Mesendoderm (in vitro differentiated cells): Measurements from ENCODE around the gene MAN1A1.

Experiments used
- DNase-seq: peaks from one replicate; pipeline ENCODE4 v3.0.0; 2013
- H2AK5ac ChIP-seq: 2 replicates; pipeline ENCODE4 v1.6.1; 2013; ENCODE audit warnings: low read length, inconsistent platforms
- H2BK120ac ChIP-seq: 2 replicates; pipeline ENCODE4 v1.6.1; 2013; ENCODE audit warnings: low read depth, mild to moderate bottlenecking, low read length, moderate library complexity, mixed read lengths
- H2BK15ac ChIP-seq: replicated peaks from 2 replicates; pipeline ENCODE4 v1.6.1; 2013; ENCODE audit warnings: low read depth, mild to moderate bottlenecking, moderate library complexity
- H2BK5ac ChIP-seq: 2 replicates; pipeline ENCODE4 v1.6.1; 2013; ENCODE audit warnings: low read length, inconsistent platforms
- H3K18ac ChIP-seq: 2 replicates; pipeline ENCODE4 v1.6.1; 2013; ENCODE audit warnings: mild to moderate bottlenecking, low read length, mixed read lengths
- H3K23ac ChIP-seq: one replicate; pipeline ENCODE4 v1.6.1; 2013; ENCODE audit warnings: low read length
- H3K27ac ChIP-seq: 2 replicates; pipeline ENCODE4 v1.5.1; 2013; ENCODE audit warnings: low read depth, mild to moderate bottlenecking, inconsistent platforms, low read length, moderate library complexity
- H3K27me3 ChIP-seq: 2 replicates; pipeline ENCODE4 v1.6.1; 2013; ENCODE audit warnings: low read length, control low read depth, mild to moderate bottlenecking, inconsistent platforms; ENCODE audit not compliant: insufficient read depth, poor library complexity
- H3K36me3 ChIP-seq: 2 replicates; pipeline ENCODE4 v1.6.1; 2013; ENCODE audit warnings: low read length, inconsistent platforms; ENCODE audit not compliant: control insufficient read depth, insufficient read depth
- H3K4ac ChIP-seq: one replicate; pipeline ENCODE4 v1.6.1; 2013; ENCODE audit warnings: low read depth, mild to moderate bottlenecking, low read length, moderate library complexity
- H3K4me1 ChIP-seq: 2 replicates; pipeline ENCODE4 v1.6.1; 2013; ENCODE audit warnings: low read depth, low read length, inconsistent platforms; ENCODE audit not compliant: control insufficient read depth
- H3K4me2 ChIP-seq: 2 replicates; pipeline ENCODE4 v1.6.1; 2013; ENCODE audit warnings: low read length
- H3K4me3 ChIP-seq: 2 replicates; pipeline ENCODE4 v1.5.1; 2013; ENCODE audit warnings: mild to moderate bottlenecking, low read length
- H3K56ac ChIP-seq: one replicate; pipeline ENCODE4 v1.6.1; 2013; ENCODE audit warnings: low read length
- H3K79me1 ChIP-seq: 2 replicates; pipeline ENCODE4 v1.6.1; 2013; ENCODE audit warnings: low read length, inconsistent platforms
- H3K79me2 ChIP-seq: 2 replicates; pipeline ENCODE4 v1.6.1; 2013; ENCODE audit warnings: mild to moderate bottlenecking, low read length; ENCODE audit not compliant: control insufficient read depth, insufficient read depth
- H3K9ac ChIP-seq: 2 replicates; pipeline ENCODE4 v1.6.1; 2013; ENCODE audit warnings: low read length, inconsistent platforms
- H4K5ac ChIP-seq: one replicate; pipeline ENCODE4 v1.6.1; 2013; ENCODE audit warnings: low read length
- H4K8ac ChIP-seq: one replicate; pipeline ENCODE4 v1.6.1; 2013; ENCODE audit warnings: low read depth, mild to moderate bottlenecking, control low read depth, low read length, moderate library complexity
- WGBS: extraction: QIAGEN DNeasy Blood & Tissue Kit; methylation state at CpG from one replicate; pipeline ENCODE4 v1.1.7; 2013; ENCODE audit warnings: low lambda C conversion rate, missing lambda C conversion rate; ENCODE audit not compliant: insufficient coverage; ENCODE audit errors: extremely low coverage; 5-methylcytosine and 5-hydroxymethylcytosine counted together

MAN1A1 gene

DNA sequence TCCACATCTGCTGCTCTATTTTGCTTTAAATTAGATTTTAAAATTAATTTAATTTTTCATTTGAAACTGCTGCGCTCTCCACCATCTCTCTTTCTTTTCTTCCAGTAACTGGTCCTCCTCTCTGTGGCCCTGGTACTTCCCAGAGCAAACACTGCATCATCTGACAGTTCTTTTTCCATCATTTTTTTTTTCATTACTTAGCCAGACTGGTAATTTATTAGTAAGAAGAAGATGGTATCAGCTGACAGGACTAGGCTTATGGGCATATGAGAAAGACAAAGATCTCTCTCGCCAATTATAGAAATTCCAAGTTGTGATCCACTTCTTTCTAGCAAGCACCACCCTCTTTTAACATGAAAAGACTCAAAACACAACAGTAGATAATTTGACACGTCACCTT is 197.4 kb downstream of the MAN1A1 start:
- DNase-seq, result no peak
- no peak overlapping the region for H3K18ac ChIP-seq
- no peak overlapping the region for H3K23ac ChIP-seq

DNA sequence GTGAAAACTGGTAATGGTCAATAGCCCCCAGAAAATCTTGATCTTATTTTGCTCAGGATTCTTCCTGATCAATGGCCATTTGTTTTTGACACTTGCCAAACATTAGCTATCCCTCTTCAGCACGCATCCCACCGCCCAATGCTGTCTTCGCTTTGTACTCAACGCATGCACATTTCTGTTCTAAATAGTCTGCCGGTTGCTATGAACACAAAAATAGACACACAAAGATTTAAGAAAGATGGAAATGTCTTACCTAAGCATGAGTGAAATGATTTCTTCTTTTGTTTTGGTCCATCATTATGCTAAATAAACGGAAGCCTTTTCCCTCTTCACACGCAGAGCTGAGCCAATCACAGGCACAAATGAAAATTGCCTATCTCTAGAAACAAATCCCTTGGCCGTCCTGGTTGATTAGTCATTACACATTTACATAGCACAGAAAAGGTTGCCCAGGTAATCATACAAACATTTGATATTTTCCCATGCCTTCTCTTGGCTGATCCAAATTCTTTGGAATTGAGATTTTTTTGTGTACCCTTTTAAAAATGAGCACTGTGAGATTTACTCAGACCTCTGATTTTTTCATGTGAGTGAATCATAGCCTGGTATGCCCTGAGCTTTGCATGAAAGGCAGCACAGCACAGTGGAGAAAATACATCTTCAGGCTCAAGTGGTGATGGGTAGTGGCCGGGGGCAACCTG is 200.6 kb downstream of the MAN1A1 start:
- H3K4me2 ChIP-seq, result no peak overlapping the region
- no peak overlapping the region for H3K27ac ChIP-seq
- no peak overlapping the region for H3K4ac ChIP-seq
- no peak overlapping the region for H3K56ac ChIP-seq
- H2BK5ac ChIP-seq, result no peak overlapping the region
- WGBS, result no CpG with 5 or more reads among the region's 9 CpGs
- peak; percentile 48 for DNase-seq
- no peak overlapping the region for H4K5ac ChIP-seq
- H3K4me1 ChIP-seq, result peaks cover 3% of the 10 kb centered on the region
- H3K79me1 ChIP-seq, result no peaks in the 10 kb centered on the region
- H2BK120ac ChIP-seq, result no peak overlapping the region
- no peaks in the 10 kb centered on the region for H3K27me3 ChIP-seq
- H4K8ac ChIP-seq, result no peak overlapping the region
- H2BK15ac ChIP-seq, result no peak overlapping the region
- no peak overlapping the region for H3K9ac ChIP-seq
- H2AK5ac ChIP-seq, result no peak overlapping the region
- H3K23ac ChIP-seq, result no peak overlapping the region
- H3K79me2 ChIP-seq, result no peaks in the 10 kb centered on the region
- no peak overlapping the region for H3K4me3 ChIP-seq
- H3K18ac ChIP-seq, result no peak overlapping the region
- H3K36me3 ChIP-seq, result no peaks in the 10 kb centered on the region

More for the DNA sequence above, 197.4 kb downstream of the MAN1A1 start:
- Histone ChIP-seq H2BK5ac (no peak overlapping the region), H2AK5ac (no peak overlapping the region), H4K8ac (no peak overlapping the region), H3K56ac (no peak overlapping the region), H3K79me1 (no peaks in the 10 kb centered on the region), H3K9ac (no peak overlapping the region), H3K36me3 (no peaks in the 10 kb centered on the region), H3K4me3 (no peak overlapping the region), H3K4ac (no peak overlapping the region), H3K4me1 (peaks cover 4% of the 10 kb centered on the region), H3K27ac (no peak overlapping the region), H2BK120ac (no peak overlapping the region), H4K5ac (no peak overlapping the region), H3K79me2 (no peaks in the 10 kb centered on the region), H3K4me2 (no peak overlapping the region), H2BK15ac (no peak overlapping the region), H3K27me3 (no peaks in the 10 kb centered on the region)
- no CpG with 5 or more reads among the region's 3 CpGs for WGBS

DNA sequence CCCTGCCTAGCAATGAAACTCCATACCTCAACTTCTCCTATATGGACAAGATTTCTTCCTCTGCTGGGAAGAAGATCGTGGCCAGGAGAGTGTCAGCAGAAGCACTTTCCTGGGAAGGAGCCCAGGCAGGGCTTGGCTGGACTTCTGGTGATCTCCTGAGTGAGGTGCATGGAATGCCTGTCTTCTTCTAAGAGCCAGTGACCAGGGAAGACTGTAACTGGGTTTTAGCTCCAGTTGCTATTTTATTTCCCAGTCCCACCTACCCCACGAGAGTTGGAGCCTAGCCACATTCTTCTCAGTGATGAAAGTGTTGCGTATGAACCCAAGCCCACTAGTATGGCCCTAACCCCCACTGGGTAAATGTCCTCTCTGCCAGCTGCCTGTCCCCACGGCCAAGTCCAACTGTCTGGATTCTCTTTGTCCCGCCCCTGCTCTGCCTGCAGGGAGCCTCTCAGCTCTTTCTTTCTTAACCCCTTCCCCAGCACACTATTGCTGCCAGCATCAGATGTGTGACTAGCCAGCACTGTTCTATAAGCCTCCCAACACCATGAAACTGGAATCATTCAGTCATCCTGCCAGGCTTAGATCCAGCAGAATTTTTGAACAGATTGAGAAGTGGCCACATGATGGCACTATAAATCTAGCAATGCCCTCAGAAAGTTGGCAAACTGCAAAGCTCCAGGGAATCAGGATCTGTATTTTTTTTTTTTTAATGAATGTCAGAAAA is 201.3 kb downstream of the MAN1A1 start:
- H3K79me2 ChIP-seq, result no peaks in the 10 kb centered on the region
- WGBS, result no CpG with 5 or more reads among the region's 5 CpGs
- no peak overlapping the region for H2AK5ac ChIP-seq
- H4K8ac ChIP-seq, result no peak overlapping the region
- no peak overlapping the region for H2BK5ac ChIP-seq
- H3K56ac ChIP-seq, result no peak overlapping the region
- no peak overlapping the region for H3K23ac ChIP-seq
- H3K27ac ChIP-seq, result no peak overlapping the region
- no peak overlapping the region for H4K5ac ChIP-seq
- H3K4ac ChIP-seq, result no peak overlapping the region
- H3K4me2 ChIP-seq, result no peak overlapping the region
- H3K79me1 ChIP-seq, result no peaks in the 10 kb centered on the region
- no peak overlapping the region for H3K18ac ChIP-seq
- peaks cover 3% of the 10 kb centered on the region for H3K4me1 ChIP-seq
- no peaks in the 10 kb centered on the region for H3K36me3 ChIP-seq
- no peak overlapping the region for H2BK15ac ChIP-seq
- H3K4me3 ChIP-seq, result no peak overlapping the region
- H3K27me3 ChIP-seq, result no peaks in the 10 kb centered on the region
- DNase-seq, result peak; percentile 84
- no peak overlapping the region for H2BK120ac ChIP-seq
- no peak overlapping the region for H3K9ac ChIP-seq

DNA sequence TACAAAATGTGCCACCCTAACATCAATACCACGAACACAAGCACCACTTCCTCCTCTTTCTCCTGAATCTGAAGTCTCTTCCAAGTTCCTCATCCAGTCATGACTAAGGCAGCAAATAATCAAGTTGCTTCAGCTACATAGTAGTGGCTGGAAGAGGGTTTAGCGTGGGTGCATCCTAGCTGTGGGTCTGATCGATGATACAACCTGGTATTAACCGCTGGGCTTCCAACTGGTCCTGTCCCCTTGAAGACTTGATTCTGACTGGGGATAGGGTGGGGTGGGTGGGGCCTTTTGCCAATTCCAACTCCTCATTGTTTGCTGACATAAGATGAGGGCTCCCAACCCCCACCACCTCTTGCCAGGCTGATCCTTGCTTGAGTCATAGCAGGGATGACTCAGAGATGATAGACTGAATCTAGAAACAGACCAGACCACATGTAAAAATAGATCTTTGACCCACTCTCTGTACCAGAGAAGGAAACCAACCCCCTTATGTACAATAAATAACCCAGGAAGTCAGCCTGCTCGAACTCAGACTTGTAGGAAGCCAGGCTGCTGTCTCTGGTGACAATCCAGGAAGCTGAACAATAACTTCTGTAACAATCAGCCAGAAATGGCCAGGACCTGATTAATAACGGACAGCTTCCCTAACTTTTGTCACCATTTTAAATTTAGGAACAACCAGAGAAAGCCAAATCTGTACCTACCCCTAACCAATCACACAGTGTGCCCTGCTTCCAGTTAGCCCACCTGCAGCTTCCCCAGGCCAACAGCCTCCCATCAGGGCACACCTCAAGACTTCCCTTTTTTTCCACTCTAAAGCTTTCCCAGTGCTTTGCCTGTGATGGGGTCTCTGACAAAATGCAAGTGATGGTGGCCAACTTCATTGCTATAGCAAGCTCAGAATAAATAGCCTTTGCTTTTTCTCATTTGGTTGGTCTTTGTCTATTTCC is 202.2 kb downstream of the MAN1A1 start:
- Histone ChIP-seq H3K4me1 (peaks cover 3% of the 10 kb centered on the region), H3K79me1 (no peaks in the 10 kb centered on the region), H3K79me2 (no peaks in the 10 kb centered on the region), H4K5ac (no peak overlapping the region), H3K27me3 (no peaks in the 10 kb centered on the region), H2BK120ac (peak overlapping the region; percentile 35), H2BK15ac (no peak overlapping the region), H3K27ac (no peak overlapping the region), H4K8ac (no peak overlapping the region), H2AK5ac (peak overlapping the region; percentile 16), H3K23ac (no peak overlapping the region), H3K36me3 (no peaks in the 10 kb centered on the region), H3K56ac (no peak overlapping the region), H3K4me3 (no peak overlapping the region), H2BK5ac (no peak overlapping the region), H3K9ac (no peak overlapping the region), H3K18ac (no peak overlapping the region), H3K4me2 (no peak overlapping the region), H3K4ac (no peak overlapping the region)
- DNase-seq, result peak; percentile 66
- no CpG with 5 or more reads among the region's 6 CpGs for WGBS

DNA sequence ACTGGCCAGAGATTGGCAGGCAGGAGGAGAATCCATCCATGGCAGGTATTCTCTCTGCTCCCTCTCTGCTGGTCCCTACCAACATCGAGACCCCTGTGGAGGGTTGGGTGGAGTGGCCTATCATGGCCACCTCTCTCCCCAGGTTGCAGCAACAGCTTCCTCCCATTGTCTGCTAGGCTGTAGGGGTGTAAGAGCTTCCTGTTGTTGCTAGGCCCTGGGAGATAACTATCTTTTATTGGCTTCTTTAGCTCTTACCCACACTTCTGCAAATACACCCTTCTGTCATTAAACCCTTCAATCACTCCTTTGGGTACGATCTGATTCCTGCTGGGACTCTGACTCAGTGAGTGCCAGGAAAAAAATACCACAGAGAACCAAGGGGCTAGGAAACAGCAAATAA is 204.4 kb downstream of the MAN1A1 start:
- H2BK120ac ChIP-seq, result no peak overlapping the region
- no peak overlapping the region for H3K23ac ChIP-seq
- H3K4ac ChIP-seq, result no peak overlapping the region
- no peaks in the 10 kb centered on the region for H3K79me1 ChIP-seq
- no peak overlapping the region for H3K18ac ChIP-seq
- H3K4me2 ChIP-seq, result no peak overlapping the region
- H2BK15ac ChIP-seq, result no peak overlapping the region
- no peak overlapping the region for H3K27ac ChIP-seq
- no peak overlapping the region for H4K8ac ChIP-seq
- DNase-seq, result peak; percentile 55
- WGBS, result no CpG with 5 or more reads among the region's 2 CpGs
- H2AK5ac ChIP-seq, result peak overlapping the region; percentile 11
- no peaks in the 10 kb centered on the region for H3K36me3 ChIP-seq
- H2BK5ac ChIP-seq, result peak overlapping the region; percentile 2
- no peak overlapping the region for H4K5ac ChIP-seq
- peak overlapping the region; percentile 52 for H3K56ac ChIP-seq
- H3K79me2 ChIP-seq, result no peaks in the 10 kb centered on the region
- H3K9ac ChIP-seq, result no peak overlapping the region
- H3K4me3 ChIP-seq, result no peak overlapping the region
- H3K27me3 ChIP-seq, result no peaks in the 10 kb centered on the region
- H3K4me1 ChIP-seq, result peaks cover 6% of the 10 kb centered on the region
